ENCODE measurements around the gene CCT6B. TPM values are rescaled to one million over a fixed set of nuclear protein-coding genes. Genes with fewer than 3 reads are reported as not detected.
A peak's percentile ranks its signal among the peaks of the same experiment; 100 is the strongest.
"Not testable (repeated sequence)": the region's sequence is repeated elsewhere in the genome, so short reads cannot be mapped to it uniquely, and the experiment has no call there.

Gene CCT6B
- total and polyA plus RNA-seq, 2 donors (not counting 1 experiment from before 2014, with no cell fraction given), result 1.2 to 3.0 TPM

GRCh38 chr17:35002876-35003551, 41.8 kb upstream of the CCT6B start:
- DNase-seq (ENCODE audit: low read depth in 2 of 2), result peak; percentile 66 to 69
- TF ChIP-seq CTCF (conservative IDR thresholded peaks at IDR 0.05 in 1 of 2, IDR thresholded peaks at IDR 0.05 in 1 of 2; ENCODE audit: low read depth in 1 of 2, low read length in 2 of 2), result no peak
- no peak for TF ChIP-seq EZH2 (IDR thresholded peaks at IDR 0.05; ENCODE audit: low read length, missing control alignments)
- no peak overlapping the region for H3K9ac ChIP-seq (ENCODE audit: insufficient read depth, low read length)

GRCh38 chr17:35001549-35001948, 40.3 kb upstream of the CCT6B start:
- Histone ChIP-seq H3K27me3 (ENCODE audit: control insufficient read depth, insufficient read depth, low read length) (no peaks in the 10 kb centered on the region), H3K79me2 (ENCODE audit: control insufficient read depth, insufficient read depth, low read length) (no peaks in the 10 kb centered on the region), H3K36me3 (ENCODE audit: control insufficient read depth, insufficient read depth, low read length) (peaks cover 22% of the 10 kb centered on the region), H3K9ac (ENCODE audit: insufficient read depth, low read length) (no peak overlapping the region), H3K4me3 (replicated peaks in 1 of 4; ENCODE audit: control extremely low read depth in 1 of 4, insufficient read depth in 1 of 4, low read depth in 3 of 4, low read length in 4 of 4) (no peak overlapping the region), H2AFZ (ENCODE audit: low read length) (no peak overlapping the region), H3K27ac (ENCODE audit: insufficient read depth, low read length) (no peak overlapping the region), H3K9me3 (ENCODE audit: control insufficient read depth, insufficient read depth, low read depth, low read length) (no peaks in the 10 kb centered on the region), H4K20me1 (ENCODE audit: control insufficient read depth, extremely low read depth, insufficient read depth, low read length) (no peaks in the 10 kb centered on the region), H3K4me1 (ENCODE audit: control insufficient read depth, extremely low read depth, insufficient read depth, low read length) (peaks cover 13% of the 10 kb centered on the region), H3K4me2 (ENCODE audit: extremely low read depth, insufficient read depth, low read length) (no peak overlapping the region)
- TF ChIP-seq CTCF (conservative IDR thresholded peaks at IDR 0.05 in 1 of 2, IDR thresholded peaks at IDR 0.05 in 1 of 2; ENCODE audit: low read depth in 1 of 2, low read length in 2 of 2) (no peak), EZH2 (IDR thresholded peaks at IDR 0.05; ENCODE audit: low read length, missing control alignments) (no peak)
- no peak for DNase-seq (ENCODE audit: low read depth in 2 of 2)

More at GRCh38 chr17:35002876-35003551, 41.8 kb upstream of the CCT6B start:
- no peaks in the 10 kb centered on the region for H3K79me2 ChIP-seq (ENCODE audit: control insufficient read depth, insufficient read depth, low read length)
- no peak overlapping the region for H3K27ac ChIP-seq (ENCODE audit: insufficient read depth, low read length)
- peaks cover 1% of the 10 kb centered on the region for H3K4me1 ChIP-seq (ENCODE audit: control insufficient read depth, extremely low read depth, insufficient read depth, low read length)
- H3K4me3 ChIP-seq (replicated peaks in 1 of 4; ENCODE audit: control extremely low read depth in 1 of 4, insufficient read depth in 1 of 4, low read depth in 3 of 4, low read length in 4 of 4), result no peak overlapping the region
- H3K4me2 ChIP-seq (ENCODE audit: extremely low read depth, insufficient read depth, low read length), result no peak overlapping the region
- no peak overlapping the region for H2AFZ ChIP-seq (ENCODE audit: low read length)
- H3K36me3 ChIP-seq (ENCODE audit: control insufficient read depth, insufficient read depth, low read length), result peaks cover 25% of the 10 kb centered on the region
- no peaks in the 10 kb centered on the region for H4K20me1 ChIP-seq (ENCODE audit: control insufficient read depth, extremely low read depth, insufficient read depth, low read length)
- H3K9me3 ChIP-seq (ENCODE audit: control insufficient read depth, insufficient read depth, low read depth, low read length), result no peaks in the 10 kb centered on the region
- no peaks in the 10 kb centered on the region for H3K27me3 ChIP-seq (ENCODE audit: control insufficient read depth, insufficient read depth, low read length)

- not testable (repeated sequence) for H3K9me3 ChIP-seq (ENCODE audit: control insufficient read depth, insufficient read depth, low read depth, low read length); H3K27ac ChIP-seq (ENCODE audit: insufficient read depth, low read length); DNase-seq (ENCODE audit: low read depth in 2 of 2); H3K79me2 ChIP-seq (ENCODE audit: control insufficient read depth, insufficient read depth, low read length); H2AFZ ChIP-seq (ENCODE audit: low read length); H3K4me3 ChIP-seq (replicated peaks in 1 of 4; ENCODE audit: control extremely low read depth in 1 of 4, insufficient read depth in 1 of 4, low read depth in 3 of 4, low read length in 4 of 4); H3K4me2 ChIP-seq (ENCODE audit: extremely low read depth, insufficient read depth, low read length); H4K20me1 ChIP-seq (ENCODE audit: control insufficient read depth, extremely low read depth, insufficient read depth, low read length); H3K27me3 ChIP-seq (ENCODE audit: control insufficient read depth, insufficient read depth, low read length); H3K9ac ChIP-seq (ENCODE audit: insufficient read depth, low read length)
- H3K4me1 ChIP-seq (ENCODE audit: control insufficient read depth, extremely low read depth, insufficient read depth, low read length), result peaks cover 13% of the 10 kb centered on the region
- H3K36me3 ChIP-seq (ENCODE audit: control insufficient read depth, insufficient read depth, low read length), result peaks cover 20% of the 10 kb centered on the region
Observed at GRCh38 chr17:35000965-35001364, 39.7 kb upstream of the CCT6B start.
